Skeletal muscle satellite cell (primary cell): ENCODE measurements around the gene PAX7. TPM values are rescaled to one million over a fixed set of nuclear protein-coding genes. Genes with fewer than 3 reads are reported as not detected.

Source experiments
- H3K27me3 ChIP-seq: 2 replicates; pipeline ENCODE4 v1.7.0; 2013; ENCODE audit warnings: low read length; ENCODE audit not compliant: control insufficient read depth, insufficient read depth
- H3K36me3 ChIP-seq: 2 replicates; pipeline ENCODE4 v1.7.0; 2013; ENCODE audit warnings: mild to moderate bottlenecking, control low read depth, low read length; ENCODE audit not compliant: insufficient read depth
- H3K4me1 ChIP-seq: 2 replicates; pipeline ENCODE4 v1.7.0; 2013; ENCODE audit warnings: low read length; ENCODE audit not compliant: control insufficient read depth, insufficient read depth
- H3K4me2 ChIP-seq: 2 replicates; pipeline ENCODE4 v1.7.0; 2013; ENCODE audit warnings: mild to moderate bottlenecking, low read length
- H3K4me3 ChIP-seq: 2 replicates; pipeline ENCODE4 v1.7.0; 2013; ENCODE audit warnings: low read length
- H3K9ac ChIP-seq: 2 replicates; pipeline ENCODE4 v1.7.0; 2013; ENCODE audit warnings: mild to moderate bottlenecking, low read depth, low read length, moderate library complexity
- H3K9me3 ChIP-seq: replicated peaks from 2 replicates; pipeline ENCODE4 v1.7.0; 2013; ENCODE audit warnings: mild to moderate bottlenecking, control low read depth, low read length
- small RNA-seq: library from RNA; depleted of rRNA; stranded (forward); fragments of <200 nt; gene quantifications from one replicate; pipeline ENCODE3, GENCODE V24; 2012

The PAX7 gene

DNA sequence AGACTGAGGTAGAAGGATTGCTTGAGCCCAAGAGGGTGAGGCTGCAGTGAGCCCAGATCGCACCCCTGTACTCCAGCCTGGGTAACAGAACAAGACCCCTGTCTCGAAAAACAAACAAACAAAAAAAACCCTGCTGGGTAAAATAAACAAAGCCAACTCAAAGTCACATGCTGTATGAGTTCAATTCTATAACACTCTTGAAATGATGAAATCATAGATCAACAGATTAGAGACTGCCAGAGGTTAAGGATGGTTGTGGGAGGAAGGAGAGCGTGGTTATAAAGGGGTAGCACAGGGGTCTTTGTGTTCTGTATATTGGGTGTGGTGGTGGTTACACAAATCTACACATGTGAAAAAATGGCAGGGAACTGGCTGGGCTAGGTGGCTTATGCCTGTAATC is 166.3 kb downstream of the PAX7 start:
- no peak overlapping the region for H3K4me3 ChIP-seq
- no peaks in the 10 kb centered on the region for H3K36me3 ChIP-seq
- H3K9me3 ChIP-seq: no peaks in the 10 kb centered on the region
- H3K9ac ChIP-seq: no peak overlapping the region
- peaks cover 6% of the 10 kb centered on the region for H3K27me3 ChIP-seq
- no peak overlapping the region for H3K4me2 ChIP-seq
- no peaks in the 10 kb centered on the region for H3K4me1 ChIP-seq

Small RNA genes lying within 50 kb of the gene (small RNA-seq; reads per million reads assigned to genes)
- not detected for gene AL031737.1
